WTC11 (cell line): ENCODE measurements around the gene SIAE.

Experiments used
- JUN ChIP-seq: sonication (generic); formaldehyde crosslinking; IDR thresholded peaks from 2 replicates; pipeline ENCODE4 v1.8.0; 2023; ENCODE audit warnings: mild to moderate bottlenecking, missing genetic modification reagents
- TF ChIP-seq, protein P1 (sequence below): fragments of 200-600 bp; IDR thresholded peaks from 2 replicates; pipeline ENCODE4 v1.8.0; 2022; ENCODE audit warnings: antibody characterized with exemption
- TF ChIP-seq, protein P2 (sequence below): sonication (generic); formaldehyde crosslinking; IDR thresholded peaks from 2 replicates; pipeline ENCODE4 v1.8.0; 2022; ENCODE audit warnings: mild to moderate bottlenecking, missing genetic modification reagents

GRCh38 chr11:124707829-124708228 is 34.3 kb upstream of the SIAE start:
- TF ChIP-seq, protein P1, sequence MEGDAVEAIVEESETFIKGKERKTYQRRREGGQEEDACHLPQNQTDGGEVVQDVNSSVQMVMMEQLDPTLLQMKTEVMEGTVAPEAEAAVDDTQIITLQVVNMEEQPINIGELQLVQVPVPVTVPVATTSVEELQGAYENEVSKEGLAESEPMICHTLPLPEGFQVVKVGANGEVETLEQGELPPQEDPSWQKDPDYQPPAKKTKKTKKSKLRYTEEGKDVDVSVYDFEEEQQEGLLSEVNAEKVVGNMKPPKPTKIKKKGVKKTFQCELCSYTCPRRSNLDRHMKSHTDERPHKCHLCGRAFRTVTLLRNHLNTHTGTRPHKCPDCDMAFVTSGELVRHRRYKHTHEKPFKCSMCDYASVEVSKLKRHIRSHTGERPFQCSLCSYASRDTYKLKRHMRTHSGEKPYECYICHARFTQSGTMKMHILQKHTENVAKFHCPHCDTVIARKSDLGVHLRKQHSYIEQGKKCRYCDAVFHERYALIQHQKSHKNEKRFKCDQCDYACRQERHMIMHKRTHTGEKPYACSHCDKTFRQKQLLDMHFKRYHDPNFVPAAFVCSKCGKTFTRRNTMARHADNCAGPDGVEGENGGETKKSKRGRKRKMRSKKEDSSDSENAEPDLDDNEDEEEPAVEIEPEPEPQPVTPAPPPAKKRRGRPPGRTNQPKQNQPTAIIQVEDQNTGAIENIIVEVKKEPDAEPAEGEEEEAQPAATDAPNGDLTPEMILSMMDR = no peak
- TF ChIP-seq, protein P2, sequence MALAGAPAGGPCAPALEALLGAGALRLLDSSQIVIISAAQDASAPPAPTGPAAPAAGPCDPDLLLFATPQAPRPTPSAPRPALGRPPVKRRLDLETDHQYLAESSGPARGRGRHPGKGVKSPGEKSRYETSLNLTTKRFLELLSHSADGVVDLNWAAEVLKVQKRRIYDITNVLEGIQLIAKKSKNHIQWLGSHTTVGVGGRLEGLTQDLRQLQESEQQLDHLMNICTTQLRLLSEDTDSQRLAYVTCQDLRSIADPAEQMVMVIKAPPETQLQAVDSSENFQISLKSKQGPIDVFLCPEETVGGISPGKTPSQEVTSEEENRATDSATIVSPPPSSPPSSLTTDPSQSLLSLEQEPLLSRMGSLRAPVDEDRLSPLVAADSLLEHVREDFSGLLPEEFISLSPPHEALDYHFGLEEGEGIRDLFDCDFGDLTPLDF = no peak
- TF ChIP-seq JUN (CRISPR knock-in tag) = no peak
